BLaER1 treated with 17β-estradiol and CSF1 and Interleukin-3, amounts not matched to agents 10 nM and 100 nM (cell line): ENCODE results near the gene DAPK2.

Source experiments
- H3K27ac ChIP-seq, 11 experiments: shearing (Covaris generic); formaldehyde crosslinking; 2 replicates each; pipeline ENCODE4 v1.8.1; 2022
- H3K27me3 ChIP-seq, 11 experiments: shearing (Covaris generic); formaldehyde crosslinking; 2 replicates each; pipeline ENCODE4 v1.8.1; 2022
- H3K36me3 ChIP-seq, 11 experiments: shearing (Covaris generic); formaldehyde crosslinking; 2 replicates each; pipeline ENCODE4 v1.8.1; 2022
- H3K4me1 ChIP-seq, 10 experiments: shearing (Covaris generic); formaldehyde crosslinking; 2 replicates each; pipeline ENCODE4 v1.8.1; 2022
- H3K4me2 ChIP-seq, 11 experiments: shearing (Covaris generic); formaldehyde crosslinking; 2 replicates each; pipeline ENCODE4 v1.8.1; 2022
- H3K4me3 ChIP-seq, 10 experiments: shearing (Covaris generic); formaldehyde crosslinking; 2 replicates each; pipeline ENCODE4 v1.8.1; 2022
- H3K9ac ChIP-seq, 11 experiments: shearing (Covaris generic); formaldehyde crosslinking; 2 replicates each; pipeline ENCODE4 v1.8.1; 2022
- H3K9me3 ChIP-seq, 11 experiments: shearing (Covaris generic); formaldehyde crosslinking; replicated peaks in 1 of 11; 2 replicates each; pipeline ENCODE4 v1.8.1; 2022
- H4K20me1 ChIP-seq, 11 experiments: shearing (Covaris generic); formaldehyde crosslinking; 2 replicates each; pipeline ENCODE4 v1.8.1; 2022
- Cebpa-rat ChIP-seq, 11 experiments: shearing (Covaris generic); IDR thresholded peaks; 2 replicates each; pipeline ENCODE4 v1.8.1; 2022

DAPK2 gene

DNA sequence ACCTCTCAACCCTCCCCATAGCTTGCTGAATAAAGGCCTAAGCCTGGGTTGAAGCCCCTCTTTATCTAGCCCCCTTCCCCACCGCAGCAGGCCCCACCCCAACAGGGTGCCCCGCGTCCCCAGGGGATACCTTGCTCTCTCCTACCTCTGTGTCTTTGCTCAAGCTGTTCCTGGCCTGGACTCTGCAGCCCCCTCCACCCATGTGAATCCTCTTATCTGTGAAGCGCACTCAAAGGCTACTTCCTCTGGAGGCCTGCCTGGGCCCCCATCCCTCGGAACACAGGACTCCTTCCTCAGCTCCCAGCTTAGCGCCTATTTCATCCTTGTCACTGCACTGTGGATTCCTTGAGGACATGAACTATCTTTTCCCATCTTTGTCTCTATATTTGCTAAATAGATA, 151.1 kb downstream of the DAPK2 start:
- peaks cover 82 to 97% (median 90%) of the 10 kb centered on the region in 10 experiments for H3K4me1 ChIP-seq

DNA sequence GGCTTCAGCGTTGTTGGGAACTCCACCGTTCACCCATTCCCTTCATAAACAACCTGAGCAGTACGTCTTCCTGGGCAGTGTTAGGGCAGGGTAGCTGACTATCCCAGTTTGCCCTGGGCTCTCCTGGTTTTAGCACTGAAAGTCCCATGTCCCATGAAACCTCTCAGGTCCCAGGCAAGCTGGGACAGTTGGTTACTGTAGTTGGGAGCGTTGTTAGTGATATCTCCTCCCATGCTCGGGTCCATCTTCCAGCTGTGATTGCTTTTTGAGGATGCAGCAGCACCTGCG, 151.7 kb downstream of the DAPK2 start:
- Histone ChIP-seq H3K4me3 (no peak overlapping the region), H3K4me2 (peak overlapping the region; percentile 73 to 97 (median 89)), H3K9me3 (peaks cover 0 to 12% (median 0%) of the 10 kb centered on the region in 11 experiments; a peak in 7 of 22 replicates), H3K9ac (peak overlapping the region in 2 of 11 experiments; percentile 7 to 29; a peak in 1 of 22 replicates), H3K27ac (peak overlapping the region in 9 of 11 experiments; percentile 49 to 77 (median 72); a peak in 18 of 22 replicates), H3K27me3 (no peaks in the 10 kb centered on the region), H3K4me1 (peaks cover 76 to 92% (median 84%) of the 10 kb centered on the region in 10 experiments), H4K20me1 (peaks cover 0 to 13% (median 0%) of the 10 kb centered on the region in 11 experiments; a peak in 4 of 22 replicates), H3K36me3 (no peaks in the 10 kb centered on the region)
- TF ChIP-seq Cebpa-rat (IDR thresholded peaks at IDR 0.05) = no peak

More for the DNA sequence above, 151.1 kb downstream of the DAPK2 start:
- no peak for TF ChIP-seq Cebpa-rat (IDR thresholded peaks at IDR 0.05)
- Histone ChIP-seq H4K20me1 (peaks cover 0 to 13% (median 0%) of the 10 kb centered on the region in 11 experiments; a peak in 4 of 22 replicates), H3K27me3 (no peaks in the 10 kb centered on the region), H3K27ac (peak overlapping the region in 8 of 11 experiments; percentile 40 to 77 (median 77); a peak in 12 of 22 replicates), H3K9me3 (peaks cover 0 to 12% (median 0%) of the 10 kb centered on the region in 11 experiments; a peak in 7 of 22 replicates), H3K36me3 (no peaks in the 10 kb centered on the region), H3K4me3 (no peak overlapping the region), H3K4me2 (peak overlapping the region; percentile 73 to 97 (median 89)), H3K9ac (no peak overlapping the region; a peak in 1 of 22 replicates)

DNA sequence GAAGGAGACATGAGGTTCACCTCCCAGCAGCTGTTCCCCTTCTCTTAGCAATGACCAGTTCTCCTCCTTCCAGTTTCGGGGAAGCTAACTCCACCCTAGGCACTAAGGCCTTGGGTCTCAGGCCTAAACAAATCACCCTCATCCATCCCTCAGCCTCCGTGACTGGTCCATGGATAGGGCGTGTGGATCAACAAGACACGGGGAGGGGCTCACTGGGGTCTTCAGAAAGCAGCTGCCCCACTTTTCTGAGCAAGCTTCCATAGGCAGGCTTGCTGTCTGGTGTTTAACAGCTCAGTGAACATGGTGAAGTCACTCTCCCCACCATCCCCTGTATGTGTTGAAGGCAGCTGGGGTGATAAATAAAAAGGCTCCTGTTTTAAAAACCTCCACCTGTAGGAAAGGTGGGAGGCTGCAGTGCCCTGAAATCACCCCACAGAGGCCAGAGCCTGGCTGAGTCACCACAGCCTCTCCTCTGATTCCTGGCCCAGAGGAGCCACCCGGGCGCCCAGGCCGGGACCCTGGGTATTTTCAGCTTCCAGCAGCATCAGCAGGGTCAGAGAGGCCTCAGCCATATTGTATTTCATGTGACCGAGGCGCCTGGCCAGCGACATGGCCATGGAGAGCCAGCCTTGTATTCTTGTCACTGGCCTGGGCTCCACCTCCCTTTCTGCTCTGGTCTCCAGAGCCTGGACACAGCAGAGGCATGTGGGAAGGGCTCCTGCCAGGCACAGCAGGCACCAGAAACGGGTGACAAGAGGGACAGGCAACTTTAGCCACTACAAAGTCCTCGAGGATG, 152.2 kb downstream of the DAPK2 start:
- Histone ChIP-seq H3K4me3 (0 out of 20 replicates have a peak overlapping the region, but pooled peaks of 4 of the 10 experiments have one; percentile 5 to 18 (median 10)), H3K4me2 (peak overlapping the region; percentile 73 to 97 (median 89)), H3K4me1 (peaks cover 71 to 86% (median 79%) of the 10 kb centered on the region in 10 experiments), H4K20me1 (peaks cover 0 to 13% (median 0%) of the 10 kb centered on the region in 11 experiments; a peak in 4 of 22 replicates), H3K27me3 (no peaks in the 10 kb centered on the region), H3K36me3 (no peaks in the 10 kb centered on the region), H3K9me3 (peaks cover 0 to 12% (median 0%) of the 10 kb centered on the region in 11 experiments; a peak in 7 of 22 replicates), H3K9ac (peak overlapping the region in 7 of 11 experiments; percentile 4 to 50 (median 29); a peak in 11 of 22 replicates), H3K27ac (peak overlapping the region in 9 of 11 experiments; percentile 49 to 77 (median 72); a peak in 19 of 22 replicates)
- no peak for TF ChIP-seq Cebpa-rat (IDR thresholded peaks at IDR 0.05)

DNA sequence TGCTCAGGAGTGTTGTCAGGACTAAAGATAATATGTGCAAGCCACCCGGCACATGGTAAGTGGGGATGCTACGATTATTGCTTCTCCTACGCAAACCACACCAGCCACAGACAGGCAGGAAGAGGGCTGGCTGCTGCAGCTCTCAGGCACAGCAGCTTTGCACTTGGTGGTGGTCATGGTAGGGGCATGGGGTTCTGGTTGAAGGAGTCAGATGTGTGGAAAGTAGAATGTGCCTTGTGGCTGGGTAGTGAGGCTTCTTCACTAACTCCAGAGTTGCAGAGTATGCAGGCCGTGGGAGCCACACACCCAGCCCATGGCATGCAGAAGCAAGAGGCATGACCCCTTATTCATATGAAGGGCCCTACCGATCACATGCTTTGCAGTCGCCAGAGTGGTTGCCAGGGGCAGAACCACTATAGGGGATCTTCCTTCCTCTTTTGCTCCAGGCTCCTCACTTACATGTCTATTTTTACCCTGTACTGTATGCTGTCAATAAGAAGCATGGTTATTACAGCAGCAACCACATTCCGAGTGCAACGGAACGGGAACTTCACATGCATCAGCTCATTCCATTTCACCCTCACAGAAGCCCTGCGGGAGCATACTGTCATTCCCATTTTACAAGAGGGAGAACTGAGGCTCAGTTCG, 153.4 kb downstream of the DAPK2 start:
- Histone ChIP-seq H3K9me3 (peaks cover 0 to 12% (median 0%) of the 10 kb centered on the region in 11 experiments; a peak in 7 of 22 replicates), H3K36me3 (no peaks in the 10 kb centered on the region), H3K27ac (peak overlapping the region; percentile 14 to 77 (median 65); a peak in 20 of 22 replicates), H3K9ac (peak overlapping the region in 9 of 11 experiments; percentile 17 to 57 (median 36); a peak in 9 of 22 replicates), H4K20me1 (peaks cover 0 to 13% (median 0%) of the 10 kb centered on the region in 11 experiments; a peak in 4 of 22 replicates), H3K4me2 (peak overlapping the region; percentile 73 to 97 (median 89)), H3K27me3 (no peaks in the 10 kb centered on the region), H3K4me1 (peaks cover 66 to 86% (median 75%) of the 10 kb centered on the region in 10 experiments), H3K4me3 (peak overlapping the region in 4 of 10 experiments; percentile 11 to 39 (median 22); a peak in 6 of 20 replicates)
- peak in 3 of 11 experiments; percentile 8 to 66 (median 32); a peak in 2 of 22 replicates for TF ChIP-seq Cebpa-rat (IDR thresholded peaks at IDR 0.05)

DNA sequence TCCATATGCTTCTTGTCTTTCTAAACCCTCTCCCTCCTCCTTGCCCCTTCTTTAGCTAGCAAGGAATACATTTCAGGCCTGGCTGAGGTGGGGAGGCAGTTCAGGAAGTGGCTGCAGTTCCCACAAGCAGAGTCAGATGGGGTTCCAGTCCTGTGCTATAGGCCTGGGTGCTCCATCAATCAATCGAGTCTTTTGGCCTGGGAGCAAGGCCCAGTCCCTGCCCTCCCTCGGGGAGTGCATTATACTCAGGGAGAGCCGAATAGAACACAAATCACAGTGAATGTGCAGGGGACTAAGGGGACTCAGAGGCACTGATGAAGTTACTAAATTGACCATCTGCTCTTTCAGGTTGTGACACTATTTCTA, 154.5 kb downstream of the DAPK2 start:
- TF ChIP-seq Cebpa-rat (IDR thresholded peaks at IDR 0.05) = no peak
- Histone ChIP-seq H3K27ac (peak overlapping the region in 9 of 11 experiments; percentile 59 to 77 (median 72); a peak in 15 of 22 replicates), H3K9me3 (peaks cover 0 to 12% (median 0%) of the 10 kb centered on the region in 11 experiments; a peak in 7 of 22 replicates), H3K27me3 (no peaks in the 10 kb centered on the region), H3K4me2 (peak overlapping the region; percentile 73 to 97 (median 89)), H3K4me3 (no peak overlapping the region), H4K20me1 (peaks cover 0 to 13% (median 0%) of the 10 kb centered on the region in 11 experiments; a peak in 4 of 22 replicates), H3K9ac (peak overlapping the region in 4 of 11 experiments; percentile 7 to 57 (median 28); a peak in 1 of 22 replicates), H3K4me1 (peaks cover 63 to 84% (median 72%) of the 10 kb centered on the region in 10 experiments), H3K36me3 (no peaks in the 10 kb centered on the region)

DNA sequence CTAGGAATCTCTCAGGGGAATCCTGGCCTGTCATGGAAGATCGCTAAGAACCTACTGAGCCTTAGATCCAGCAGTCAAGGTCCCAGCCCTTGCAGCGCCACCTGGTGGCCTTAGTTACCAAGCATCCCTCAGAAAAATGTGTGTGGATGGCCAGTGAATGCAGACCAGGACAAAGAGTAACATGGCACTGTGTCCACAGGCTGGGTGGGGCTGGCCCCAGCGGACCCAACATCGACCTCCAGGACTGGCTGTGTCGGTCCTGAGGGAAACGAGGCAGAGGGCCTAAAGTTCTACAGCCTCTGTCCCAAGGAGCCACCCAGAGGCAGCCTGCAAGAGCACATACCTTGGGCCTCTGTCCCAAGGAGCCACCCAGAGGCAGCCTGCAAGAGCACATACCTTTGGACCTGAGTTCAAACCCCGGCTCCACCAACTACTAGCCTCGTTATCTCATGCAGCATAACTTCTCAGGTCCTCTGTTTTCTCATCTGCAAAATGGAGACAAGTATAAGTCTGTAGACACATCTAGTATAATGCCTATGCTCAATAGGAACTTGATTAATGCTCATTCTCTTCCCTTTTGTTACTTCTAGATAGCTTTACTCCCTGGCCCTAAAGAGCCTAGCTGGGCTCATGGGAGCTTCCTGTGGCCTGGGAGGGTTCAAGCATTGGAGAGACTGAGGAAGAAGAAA, 155.1 kb downstream of the DAPK2 start:
- Histone ChIP-seq H3K9me3 (peaks cover 0 to 12% (median 0%) of the 10 kb centered on the region in 11 experiments; a peak in 7 of 22 replicates), H3K4me3 (no peak overlapping the region), H3K27ac (peak overlapping the region in 8 of 11 experiments; percentile 27 to 77 (median 65); a peak in 10 of 22 replicates), H3K4me1 (peaks cover 58 to 78% (median 67%) of the 10 kb centered on the region in 10 experiments), H3K36me3 (no peaks in the 10 kb centered on the region), H3K9ac (peak overlapping the region in 3 of 11 experiments; percentile 7 to 57 (median 29); a peak in 1 of 22 replicates), H3K27me3 (no peaks in the 10 kb centered on the region), H3K4me2 (peak overlapping the region; percentile 73 to 97 (median 89)), H4K20me1 (peaks cover 0 to 13% (median 0%) of the 10 kb centered on the region in 11 experiments; a peak in 4 of 22 replicates)
- no peak for TF ChIP-seq Cebpa-rat (IDR thresholded peaks at IDR 0.05)

DNA sequence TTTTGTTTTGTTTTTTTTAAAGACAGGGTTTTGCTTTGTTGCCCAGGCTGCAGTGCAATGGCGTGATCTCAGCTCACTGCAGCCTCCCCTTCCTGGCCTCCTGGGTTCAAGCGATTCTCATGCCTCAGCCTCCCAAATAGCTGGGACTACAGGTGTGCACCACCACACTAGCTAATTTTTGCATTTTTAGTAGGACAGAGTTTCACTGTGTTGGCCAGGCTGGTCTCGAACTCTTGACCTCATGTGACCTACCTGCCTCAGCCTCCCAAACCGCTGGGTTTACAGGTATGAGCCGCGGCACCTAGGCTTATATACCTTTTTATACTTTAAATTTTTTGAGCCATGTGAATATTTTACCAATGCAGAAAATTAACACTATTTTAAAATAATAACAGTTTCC, 155.7 kb downstream of the DAPK2 start:
- H3K4me1 ChIP-seq = peaks cover 52 to 72% (median 61%) of the 10 kb centered on the region in 10 experiments
- no peak overlapping the region for H3K4me3 ChIP-seq
- no peak for TF ChIP-seq Cebpa-rat (IDR thresholded peaks at IDR 0.05)
- no peak overlapping the region for H3K9ac ChIP-seq
- peaks cover 0 to 12% (median 0%) of the 10 kb centered on the region in 11 experiments; a peak in 7 of 22 replicates for H3K9me3 ChIP-seq
- no peaks in the 10 kb centered on the region for H3K27me3 ChIP-seq
- H3K36me3 ChIP-seq = no peaks in the 10 kb centered on the region
- H3K4me2 ChIP-seq = peak overlapping the region in 1 of 11 experiments; percentile 92; a peak in 2 of 22 replicates
- peaks cover 0 to 13% (median 0%) of the 10 kb centered on the region in 11 experiments; a peak in 4 of 22 replicates for H4K20me1 ChIP-seq
- no peak overlapping the region for H3K27ac ChIP-seq

DNA sequence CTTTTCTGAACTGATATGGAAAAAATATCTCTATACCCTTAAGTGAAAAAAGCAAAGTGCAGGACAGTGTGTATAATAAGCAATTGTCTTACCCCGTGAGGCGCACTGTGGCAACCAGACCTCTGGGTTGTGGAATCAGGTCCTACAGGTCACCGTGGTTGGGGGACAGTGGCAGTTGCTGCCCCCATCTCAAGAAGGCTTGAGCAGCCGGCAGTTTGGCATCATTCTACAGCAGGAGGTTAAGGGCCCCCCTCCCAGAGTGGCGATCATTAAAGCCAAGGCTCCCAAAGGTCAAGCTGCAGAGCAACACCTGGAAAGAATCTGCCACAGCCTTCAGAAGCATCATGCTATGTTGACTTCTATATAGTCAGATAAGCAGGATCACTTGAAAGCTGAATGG, 156.5 kb downstream of the DAPK2 start:
- no peak for TF ChIP-seq Cebpa-rat (IDR thresholded peaks at IDR 0.05)
- no peaks in the 10 kb centered on the region for H3K36me3 ChIP-seq
- no peak overlapping the region for H3K9ac ChIP-seq
- H3K4me2 ChIP-seq = no peak overlapping the region
- peaks cover 0 to 13% (median 0%) of the 10 kb centered on the region in 11 experiments; a peak in 4 of 22 replicates for H4K20me1 ChIP-seq
- peaks cover 0 to 12% (median 0%) of the 10 kb centered on the region in 11 experiments; a peak in 7 of 22 replicates for H3K9me3 ChIP-seq
- H3K4me3 ChIP-seq = no peak overlapping the region
- no peaks in the 10 kb centered on the region for H3K27me3 ChIP-seq
- no peak overlapping the region for H3K27ac ChIP-seq
- peaks cover 44 to 64% (median 53%) of the 10 kb centered on the region in 10 experiments for H3K4me1 ChIP-seq
